PFSK-1 (cell line): ENCODE results near the gene FCRL1.

Source experiments
- POLR2AphosphoS5 ChIP-seq: IDR thresholded peaks from 2 replicates; pipeline ENCODE4 v1.6.1; 2012; ENCODE audit warnings: low read depth, mild to moderate bottlenecking, control low read depth, low read length, moderate library complexity
- SIN3A ChIP-seq: IDR thresholded peaks from 2 replicates; pipeline ENCODE4 v1.6.1; 2012; ENCODE audit warnings: mild to moderate bottlenecking, low read length, moderate library complexity, borderline replicate concordance; ENCODE audit not compliant: insufficient read depth
- TF ChIP-seq, protein P1 (sequence below), 2 experiments: IDR thresholded peaks; 2 replicates each; pipeline versions ENCODE4 v1.6.1 to v1.8.0; 2011 to 2012; ENCODE audit warnings: low read depth in 2 of 2, low read length in 2 of 2, control low read depth in 1 of 2, inconsistent platforms in 1 of 2, mild to moderate bottlenecking in 1 of 2, moderate library complexity in 1 of 2; ENCODE audit not compliant: insufficient read depth in 1 of 2

GRCh38 chr1:157868654-157869053 lies 48.7 kb upstream of the FCRL1 start:
- TF ChIP-seq POLR2AphosphoS5 (no peak), SIN3A (no peak)
- TF ChIP-seq, protein P1, sequence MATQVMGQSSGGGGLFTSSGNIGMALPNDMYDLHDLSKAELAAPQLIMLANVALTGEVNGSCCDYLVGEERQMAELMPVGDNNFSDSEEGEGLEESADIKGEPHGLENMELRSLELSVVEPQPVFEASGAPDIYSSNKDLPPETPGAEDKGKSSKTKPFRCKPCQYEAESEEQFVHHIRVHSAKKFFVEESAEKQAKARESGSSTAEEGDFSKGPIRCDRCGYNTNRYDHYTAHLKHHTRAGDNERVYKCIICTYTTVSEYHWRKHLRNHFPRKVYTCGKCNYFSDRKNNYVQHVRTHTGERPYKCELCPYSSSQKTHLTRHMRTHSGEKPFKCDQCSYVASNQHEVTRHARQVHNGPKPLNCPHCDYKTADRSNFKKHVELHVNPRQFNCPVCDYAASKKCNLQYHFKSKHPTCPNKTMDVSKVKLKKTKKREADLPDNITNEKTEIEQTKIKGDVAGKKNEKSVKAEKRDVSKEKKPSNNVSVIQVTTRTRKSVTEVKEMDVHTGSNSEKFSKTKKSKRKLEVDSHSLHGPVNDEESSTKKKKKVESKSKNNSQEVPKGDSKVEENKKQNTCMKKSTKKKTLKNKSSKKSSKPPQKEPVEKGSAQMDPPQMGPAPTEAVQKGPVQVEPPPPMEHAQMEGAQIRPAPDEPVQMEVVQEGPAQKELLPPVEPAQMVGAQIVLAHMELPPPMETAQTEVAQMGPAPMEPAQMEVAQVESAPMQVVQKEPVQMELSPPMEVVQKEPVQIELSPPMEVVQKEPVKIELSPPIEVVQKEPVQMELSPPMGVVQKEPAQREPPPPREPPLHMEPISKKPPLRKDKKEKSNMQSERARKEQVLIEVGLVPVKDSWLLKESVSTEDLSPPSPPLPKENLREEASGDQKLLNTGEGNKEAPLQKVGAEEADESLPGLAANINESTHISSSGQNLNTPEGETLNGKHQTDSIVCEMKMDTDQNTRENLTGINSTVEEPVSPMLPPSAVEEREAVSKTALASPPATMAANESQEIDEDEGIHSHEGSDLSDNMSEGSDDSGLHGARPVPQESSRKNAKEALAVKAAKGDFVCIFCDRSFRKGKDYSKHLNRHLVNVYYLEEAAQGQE (IDR thresholded peaks at IDR 0.05; ENCODE audit: insufficient read depth in 1 of 2, low read depth in 2 of 2, low read length in 2 of 2): no peak
